Limb (tissue), 2 donors: ENCODE measurements around the gene FAM163B.

Experiments used
- DNase-seq, 2 donors: peaks; one replicate each; pipeline ENCODE4 v3.0.0-alpha.2; 2016; ENCODE audit errors: extremely low spot score in 2 of 2

FAM163B gene

GRCh38 chr9:133616643-133617405 lies 7.6 kb upstream of the FAM163B start:
- no peak for DNase-seq

- DNase-seq: no peak
These were observed 6.5 kb upstream of the FAM163B start for GRCh38 chr9:133615606-133616188.

- DNase-seq: no peak
These were observed 6.0 kb upstream of the FAM163B start for GRCh38 chr9:133615186-133615585.

GRCh38 chr9:133614678-133615077 lies 5.5 kb upstream of the FAM163B start:
- DNase-seq: no peak

GRCh38 chr9:133614056-133614455 lies 4.9 kb upstream of the FAM163B start:
- DNase-seq: no peak

- DNase-seq: no peak
These were observed 4.2 kb upstream of the FAM163B start for GRCh38 chr9:133613432-133613831.

GRCh38 chr9:133612816-133613215 lies 3.6 kb upstream of the FAM163B start:
- no peak for DNase-seq

GRCh38 chr9:133612051-133612450 lies 2.9 kb upstream of the FAM163B start:
- no peak for DNase-seq

GRCh38 chr9:133610845-133611244 lies 1.7 kb upstream of the FAM163B start:
- DNase-seq: no peak

- no peak for DNase-seq
These were observed 300 bp downstream of the FAM163B start for GRCh38 chr9:133608889-133609288.

- no peak for DNase-seq
These were observed 807 bp downstream of the FAM163B start for GRCh38 chr9:133608382-133608781.

- DNase-seq: no peak
These were observed 1.2 kb downstream of the FAM163B start for GRCh38 chr9:133607976-133608375.

GRCh38 chr9:133607381-133607780 lies 1.8 kb downstream of the FAM163B start:
- no peak for DNase-seq

GRCh38 chr9:133606708-133607025 lies 2.5 kb downstream of the FAM163B start:
- DNase-seq: no peak

- no peak for DNase-seq
These were observed 3.1 kb downstream of the FAM163B start for GRCh38 chr9:133605856-133606707.

GRCh38 chr9:133605446-133605845 lies 3.7 kb downstream of the FAM163B start:
- DNase-seq: no peak

GRCh38 chr9:133604856-133605255 lies 4.3 kb downstream of the FAM163B start:
- DNase-seq: no peak

- DNase-seq: no peak
These were observed 5.0 kb downstream of the FAM163B start for GRCh38 chr9:133604214-133604613.

- no peak for DNase-seq
These were observed 5.9 kb downstream of the FAM163B start for GRCh38 chr9:133603135-133603927.

- no peak for DNase-seq
These were observed 6.9 kb downstream of the FAM163B start for GRCh38 chr9:133602277-133602676.

GRCh38 chr9:133601746-133602145 lies 7.4 kb downstream of the FAM163B start:
- DNase-seq: no peak

GRCh38 chr9:133600739-133601138 lies 8.4 kb downstream of the FAM163B start:
- DNase-seq: no peak
